MG63 (cell line): Measurements from ENCODE around the gene TAS1R3. TPM values are rescaled to one million over a fixed set of nuclear protein-coding genes. Genes with fewer than 3 reads are reported as not detected.

ENCODE experiments used
- DNase-seq: peaks from one replicate; pipeline ENCODE4 v3.0.0-alpha.2; 2020
- H3K27me3 ChIP-seq: fragments of 250-450 bp; sonication (Bioruptor Pico); 2 replicates; pipeline ENCODE4 v1.5.1; 2020; ENCODE audit warnings: mild to moderate bottlenecking, moderate library complexity
- H3K36me3 ChIP-seq: fragments of 250-450 bp; sonication (Bioruptor Pico); 2 replicates; pipeline ENCODE4 v1.5.1; 2020; ENCODE audit warnings: mild to moderate bottlenecking, moderate library complexity
- H3K4me3 ChIP-seq: fragments of 250-450 bp; sonication (Bioruptor Pico); 2 replicates; pipeline ENCODE4 v1.5.1; 2020; ENCODE audit warnings: mild to moderate bottlenecking, moderate library complexity
- H3K9me3 ChIP-seq: fragments of 250-450 bp; sonication (Bioruptor Pico); 2 replicates; pipeline ENCODE4 v1.5.1; 2020; ENCODE audit warnings: mild to moderate bottlenecking, moderate library complexity
- total RNA-seq: library from RNA; depleted of rRNA; stranded (reverse); fragments of >200 nt; shearing (Covaris generic); gene quantifications from 2 replicates; pipeline ENCODE4 v1.2.3, GENCODE V29; 2014; ENCODE audit warnings: low replicate concordance

TAS1R3 gene
- total RNA-seq, 1 experiment from 2014 or later: not detected

GRCh38 chr1:1305300-1306069 lies 25.6 kb upstream of the TAS1R3 start:
- H3K36me3 ChIP-seq: peaks cover 13% of the 10 kb centered on the region
- no peak overlapping the region; the same call in 1 of the 2 replicates for H3K4me3 ChIP-seq
- H3K9me3 ChIP-seq: no peaks in the 10 kb centered on the region
- peak; percentile 55 for DNase-seq
- H3K27me3 ChIP-seq: no peaks in the 10 kb centered on the region

DNA sequence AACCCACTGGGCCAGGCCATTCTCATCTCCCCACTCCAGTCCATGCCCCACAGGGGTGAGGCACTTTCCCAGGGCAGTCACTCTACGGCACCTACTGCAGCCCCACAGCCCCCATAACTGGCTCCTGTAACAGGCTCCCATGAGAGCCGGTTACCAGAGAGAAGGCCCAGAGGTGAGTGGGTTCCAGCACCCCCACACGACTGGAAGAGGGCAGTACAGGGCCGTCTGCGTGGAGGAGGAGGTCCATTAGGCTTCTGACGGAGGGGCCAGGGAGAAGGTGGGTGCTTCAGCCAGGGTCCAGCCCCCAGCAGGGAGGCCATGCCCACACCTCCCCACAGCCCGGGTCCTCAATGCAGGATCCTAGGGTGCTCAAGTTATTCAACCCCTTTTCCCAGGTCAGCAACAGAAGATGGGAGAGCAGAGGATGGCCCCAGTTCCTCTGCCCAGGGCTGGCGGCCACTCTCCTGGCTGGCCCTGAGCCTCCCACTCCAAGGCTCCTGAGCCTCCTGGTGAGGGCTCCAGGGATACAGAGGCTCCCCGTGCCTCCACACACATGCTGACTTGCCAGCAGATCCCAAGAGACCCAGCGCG lies 24.9 kb upstream of the TAS1R3 start:
- Histone ChIP-seq H3K27me3 (no peaks in the 10 kb centered on the region), H3K4me3 (peak overlapping the region; percentile 65), H3K9me3 (no peaks in the 10 kb centered on the region), H3K36me3 (peaks cover 19% of the 10 kb centered on the region)
- no peak for DNase-seq

GRCh38 chr1:1306661-1307260 lies 24.3 kb upstream of the TAS1R3 start:
- DNase-seq: no peak
- Histone ChIP-seq H3K4me3 (peak overlapping the region; percentile 65), H3K27me3 (no peaks in the 10 kb centered on the region), H3K36me3 (peaks cover 25% of the 10 kb centered on the region), H3K9me3 (no peaks in the 10 kb centered on the region)

DNA sequence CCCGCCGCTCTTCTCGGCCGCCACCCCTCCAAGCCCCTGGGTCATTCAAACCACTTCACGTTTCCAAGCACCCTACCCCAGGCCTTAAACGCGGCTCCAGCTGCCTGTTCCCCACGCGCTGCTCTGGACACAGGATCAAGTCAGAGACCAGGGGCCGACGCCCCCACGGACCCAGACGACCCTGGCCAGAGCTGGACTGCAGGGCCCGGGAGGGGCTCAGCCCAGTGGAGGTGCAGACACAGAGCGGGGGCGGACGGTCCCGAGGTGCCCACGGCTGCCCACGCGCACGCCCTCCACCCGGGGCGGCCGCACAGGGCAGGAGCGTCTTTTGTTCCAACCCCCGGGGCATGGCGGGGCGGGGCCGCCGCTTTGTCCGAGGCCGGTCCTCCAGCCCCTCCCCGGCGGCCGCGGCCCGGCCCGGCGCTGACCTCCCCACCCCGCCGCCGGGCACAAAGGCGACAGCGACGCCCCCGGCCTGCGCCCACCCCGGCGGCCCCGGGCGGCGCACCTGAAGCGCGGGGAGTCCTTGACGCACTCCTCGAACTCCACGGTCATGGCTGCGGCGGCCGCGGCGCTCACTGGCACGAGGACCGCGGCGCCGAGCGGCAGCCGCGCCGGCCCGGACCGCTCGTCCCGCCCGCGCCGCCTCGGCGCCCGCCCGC lies 23.7 kb upstream of the TAS1R3 start:
- H3K27me3 ChIP-seq: no peaks in the 10 kb centered on the region
- H3K36me3 ChIP-seq: peaks cover 27% of the 10 kb centered on the region
- H3K4me3 ChIP-seq: peak overlapping the region; percentile 65
- H3K9me3 ChIP-seq: no peaks in the 10 kb centered on the region
- DNase-seq: peak; percentile 60

DNA sequence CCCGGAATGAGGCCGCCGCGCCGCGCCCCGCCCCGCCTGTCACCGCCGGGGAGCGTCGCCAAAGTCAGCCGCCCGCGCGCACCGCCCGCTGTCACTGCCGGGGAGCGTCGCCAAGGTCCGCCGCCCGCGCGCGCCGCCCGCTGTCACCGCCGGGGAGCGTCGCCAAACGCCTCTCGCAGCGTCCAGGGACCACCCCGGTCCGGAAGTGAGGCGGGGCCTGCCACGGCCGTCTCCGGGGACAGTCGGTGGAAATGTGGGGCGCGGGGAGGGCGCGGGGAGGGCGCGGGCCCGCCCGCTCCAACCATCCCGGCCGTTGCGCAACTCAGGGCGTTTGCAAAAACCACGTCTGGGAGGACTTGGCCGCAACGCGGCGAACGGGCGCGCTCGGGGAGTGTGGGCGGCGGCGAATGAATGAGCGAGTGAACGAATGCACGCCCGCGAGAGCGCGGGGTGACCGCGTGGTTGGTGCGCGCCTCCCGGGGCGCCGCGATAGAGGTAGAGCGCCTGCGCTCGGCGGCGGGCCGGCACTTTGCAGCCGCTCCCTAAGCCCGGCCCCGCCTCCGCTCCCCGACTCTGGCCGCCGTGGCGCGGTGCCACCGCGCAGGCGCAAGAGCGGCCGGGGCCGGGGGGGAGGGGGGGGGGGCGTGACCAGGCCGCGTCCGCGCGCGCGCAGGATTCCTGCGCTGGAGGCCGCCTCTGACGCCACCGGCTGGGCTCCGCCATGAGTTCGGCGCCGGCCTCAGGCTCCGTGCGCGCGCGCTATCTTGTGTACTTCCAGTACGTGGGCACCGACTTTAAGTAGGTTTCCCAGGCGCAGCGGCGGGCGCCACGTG lies 22.9 kb upstream of the TAS1R3 start, which contains the start of the genes ACAP3 and PUSL1:
Gene ACAP3, minus strand, starts transcription at position 8 of the 833 bp plus-strand sequence. CDS start 115 bp downstream, outside the sequence.
Gene PUSL1, plus strand, starts transcription at position 675 of the 833 bp plus-strand sequence. Its CDS starts 47 bp downstream, at position 722.
- Histone ChIP-seq H3K36me3 (peaks cover 34% of the 10 kb centered on the region), H3K4me3 (peak within 1 kb of the TSS; percentile 65), H3K27me3 (no peaks in the 10 kb centered on the region), H3K9me3 (no peaks in the 10 kb centered on the region)
- DNase-seq: peak; percentile 93

DNA sequence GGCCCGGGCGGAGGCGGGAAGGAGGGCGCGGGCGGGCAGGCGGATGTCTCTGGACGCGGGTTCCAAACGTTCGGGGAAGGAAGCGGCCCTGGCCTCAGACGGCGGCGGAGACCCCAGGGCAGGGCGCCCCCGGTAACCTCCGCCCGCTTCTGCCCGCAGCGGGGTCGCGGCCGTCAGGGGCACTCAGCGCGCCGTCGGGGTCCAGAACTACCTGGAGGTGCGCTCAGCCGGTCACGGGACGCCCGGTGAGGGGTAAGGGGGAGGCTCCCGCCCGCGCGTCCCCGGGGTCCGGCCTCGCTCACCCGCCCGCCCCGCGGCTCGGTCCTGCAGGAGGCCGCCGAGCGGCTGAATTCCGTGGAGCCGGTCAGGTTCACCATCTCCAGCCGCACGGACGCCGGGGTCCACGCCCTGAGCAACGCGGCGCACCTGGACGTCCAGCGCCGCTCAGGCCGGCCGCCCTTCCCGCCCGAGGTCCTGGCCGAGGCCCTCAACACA lies 22.3 kb upstream of the TAS1R3 start:
- peak overlapping the region; percentile 65 for H3K4me3 ChIP-seq
- no peak for DNase-seq
- no peaks in the 10 kb centered on the region for H3K9me3 ChIP-seq
- H3K36me3 ChIP-seq: peaks cover 39% of the 10 kb centered on the region
- H3K27me3 ChIP-seq: no peaks in the 10 kb centered on the region

GRCh38 chr1:1309251-1310108 lies 21.6 kb upstream of the TAS1R3 start:
- H3K27me3 ChIP-seq: no peaks in the 10 kb centered on the region
- peaks cover 45% of the 10 kb centered on the region for H3K36me3 ChIP-seq
- peak overlapping the region; percentile 65 for H3K4me3 ChIP-seq
- H3K9me3 ChIP-seq: no peaks in the 10 kb centered on the region
- DNase-seq: no peak

DNA sequence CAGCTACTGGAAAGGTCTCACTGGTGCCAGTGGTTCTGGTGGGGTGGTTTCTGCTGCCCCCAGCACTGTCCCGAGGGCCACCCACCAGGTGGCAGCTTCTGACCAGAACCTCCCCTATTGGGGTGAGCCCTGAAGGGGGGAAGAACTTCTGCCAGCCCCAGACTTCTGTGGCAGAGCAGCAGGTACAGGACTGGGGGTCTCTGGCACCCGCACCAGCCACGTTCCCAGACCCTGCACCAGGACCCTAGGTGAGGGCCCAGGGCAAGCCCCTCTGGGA lies 21.0 kb upstream of the TAS1R3 start:
- Histone ChIP-seq H3K27me3 (no peaks in the 10 kb centered on the region), H3K9me3 (no peaks in the 10 kb centered on the region), H3K4me3 (no peak overlapping the region; the same call in 1 of the 2 replicates), H3K36me3 (peaks cover 47% of the 10 kb centered on the region)
- no peak for DNase-seq

DNA sequence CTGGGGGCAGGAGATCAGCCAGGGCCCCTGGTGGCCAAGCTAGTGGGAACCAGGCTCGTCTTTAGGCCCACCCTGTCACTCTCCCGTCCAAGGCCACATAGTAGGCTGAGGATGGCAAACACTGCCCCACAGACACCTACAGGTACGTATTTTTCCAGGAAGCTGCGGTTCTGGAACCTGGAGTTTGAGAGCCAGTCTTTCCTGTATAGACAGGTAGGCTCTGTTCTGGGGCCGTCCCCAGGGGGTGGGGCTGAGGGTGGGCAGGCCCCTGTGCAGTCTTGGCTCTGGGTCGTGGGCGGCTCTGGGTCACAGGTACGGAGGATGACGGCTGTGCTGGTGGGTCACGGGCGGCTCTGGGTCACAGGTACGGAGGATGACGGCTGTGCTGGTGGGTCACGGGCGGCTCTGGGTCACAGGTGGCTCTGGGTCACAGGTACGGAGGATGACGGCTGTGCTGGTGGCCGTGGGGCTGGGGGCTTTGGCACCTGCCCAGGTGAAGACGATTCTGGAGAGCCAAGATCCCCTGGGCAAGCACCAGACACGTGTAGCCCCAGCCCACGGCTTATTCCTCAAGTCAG lies 20.5 kb upstream of the TAS1R3 start:
- Histone ChIP-seq H3K36me3 (peaks cover 48% of the 10 kb centered on the region), H3K27me3 (no peaks in the 10 kb centered on the region), H3K9me3 (no peaks in the 10 kb centered on the region), H3K4me3 (no peak overlapping the region)
- DNase-seq: no peak

GRCh38 chr1:1311107-1312104 lies 19.7 kb upstream of the TAS1R3 start:
- H3K36me3 ChIP-seq: peaks cover 55% of the 10 kb centered on the region
- DNase-seq: no peak

DNA sequence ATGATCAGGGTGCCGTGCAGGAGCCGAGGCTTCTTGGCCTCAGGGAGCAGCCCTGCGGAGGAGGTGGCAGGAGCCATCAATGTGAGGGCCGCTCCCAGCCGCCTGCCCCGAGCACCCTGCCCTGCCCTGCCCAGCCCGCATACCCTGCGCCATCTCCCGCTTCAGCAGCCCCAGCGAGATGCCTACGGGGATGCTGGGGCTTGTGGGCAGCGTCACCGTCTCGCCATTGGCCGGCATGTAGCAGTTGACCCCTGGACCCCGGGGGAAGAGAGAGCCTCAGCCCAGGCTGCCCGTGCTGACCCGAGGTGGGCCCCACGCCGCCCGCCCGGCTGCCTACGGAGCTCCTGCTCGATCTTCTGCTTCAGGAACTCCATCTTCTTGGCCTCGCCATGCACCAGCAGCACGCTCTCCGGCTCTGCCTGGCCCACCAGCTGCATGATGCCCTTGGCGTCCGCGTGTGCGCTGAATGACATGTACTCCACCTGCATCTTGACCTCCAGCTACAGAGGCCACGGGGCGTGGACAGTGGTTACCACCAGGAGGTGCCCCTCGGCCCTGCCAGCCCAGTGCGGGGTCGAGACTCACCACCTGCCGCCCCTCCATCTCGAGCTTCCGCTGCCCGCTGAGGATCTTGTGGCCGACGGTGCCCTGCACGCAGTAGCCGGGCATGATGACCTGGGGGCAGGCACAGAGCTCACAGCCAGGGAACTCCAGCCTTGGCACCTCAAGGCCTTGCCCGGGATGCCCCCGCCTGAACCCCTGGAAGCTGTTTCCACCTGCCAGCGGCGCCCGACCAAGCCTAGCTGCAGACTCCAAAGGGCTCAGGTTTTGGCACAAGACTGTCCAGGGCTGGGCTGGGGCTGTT lies 18.4 kb upstream of the TAS1R3 start:
- Histone ChIP-seq H3K4me3 (no peak overlapping the region), H3K27me3 (no peaks in the 10 kb centered on the region), H3K36me3 (peaks cover 65% of the 10 kb centered on the region), H3K9me3 (no peaks in the 10 kb centered on the region)
- no peak for DNase-seq

More at GRCh38 chr1:1311107-1312104, 19.7 kb upstream of the TAS1R3 start:
- no peak overlapping the region for H3K4me3 ChIP-seq
- H3K9me3 ChIP-seq: no peaks in the 10 kb centered on the region
- no peaks in the 10 kb centered on the region for H3K27me3 ChIP-seq

DNA sequence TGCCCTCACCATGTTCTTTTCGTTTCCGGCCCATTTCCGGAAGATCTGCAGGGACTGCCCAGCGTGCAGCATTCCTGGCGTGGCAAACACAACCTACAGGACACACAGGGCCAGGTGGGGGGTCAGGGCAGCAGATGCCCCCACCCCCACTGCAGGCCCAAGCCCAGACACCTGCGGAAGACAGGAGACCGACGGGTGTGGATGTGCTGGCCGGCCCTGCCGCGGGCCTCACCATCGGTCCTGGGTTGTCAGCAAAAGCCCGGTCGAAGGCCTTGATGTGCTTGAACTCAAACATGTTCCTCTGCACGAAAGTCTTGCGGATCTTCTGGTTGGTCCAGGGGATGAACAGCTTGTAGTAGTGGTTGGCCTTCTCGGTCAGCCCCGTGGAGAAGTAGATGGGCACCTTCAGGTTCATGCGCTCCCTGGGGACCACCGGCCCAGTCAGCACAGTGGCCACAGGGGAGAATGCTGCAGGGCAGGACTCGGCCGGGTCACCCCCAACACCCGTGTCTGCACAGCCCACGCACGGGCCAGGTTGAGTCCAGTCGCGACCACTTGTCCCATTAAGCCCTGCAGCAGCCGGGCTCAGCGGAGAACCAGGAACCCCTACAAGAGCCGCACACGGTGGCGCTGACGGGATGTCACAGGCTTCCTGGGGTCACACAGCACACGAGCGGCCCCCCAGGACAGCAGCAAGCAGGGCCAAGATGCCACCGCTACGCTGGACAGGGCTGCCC lies 17.4 kb upstream of the TAS1R3 start:
- no peak for DNase-seq
- Histone ChIP-seq H3K4me3 (no peak overlapping the region), H3K36me3 (peaks cover 69% of the 10 kb centered on the region), H3K9me3 (no peaks in the 10 kb centered on the region), H3K27me3 (no peaks in the 10 kb centered on the region)

DNA sequence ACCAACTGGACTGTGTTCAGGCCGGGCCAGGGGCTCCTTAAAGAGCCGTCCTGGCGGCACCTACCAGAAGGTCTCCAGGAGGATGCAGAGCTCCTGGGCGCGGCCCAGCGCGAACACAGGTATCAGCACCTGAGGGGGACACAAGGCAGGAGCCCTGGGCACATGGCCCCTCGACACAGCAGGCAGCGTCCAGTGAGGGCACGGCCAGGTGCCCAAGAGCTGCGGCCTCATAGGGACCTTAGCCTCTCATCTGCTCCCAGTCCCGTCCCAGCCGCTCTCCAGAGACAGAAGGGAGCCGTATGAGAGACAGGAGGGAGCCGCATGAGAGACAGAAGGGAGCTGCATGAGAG lies 16.9 kb upstream of the TAS1R3 start:
- Histone ChIP-seq H3K9me3 (no peaks in the 10 kb centered on the region), H3K36me3 (peaks cover 74% of the 10 kb centered on the region), H3K27me3 (no peaks in the 10 kb centered on the region), H3K4me3 (no peak overlapping the region)
- no peak for DNase-seq
